Measurements from ENCODE around the gene KIR2DL4.
"Not testable (repeated sequence)": the region's sequence is repeated elsewhere in the genome, so short reads cannot be mapped to it uniquely, and the experiment has no call there.

The KIR2DL4 gene

DNA sequence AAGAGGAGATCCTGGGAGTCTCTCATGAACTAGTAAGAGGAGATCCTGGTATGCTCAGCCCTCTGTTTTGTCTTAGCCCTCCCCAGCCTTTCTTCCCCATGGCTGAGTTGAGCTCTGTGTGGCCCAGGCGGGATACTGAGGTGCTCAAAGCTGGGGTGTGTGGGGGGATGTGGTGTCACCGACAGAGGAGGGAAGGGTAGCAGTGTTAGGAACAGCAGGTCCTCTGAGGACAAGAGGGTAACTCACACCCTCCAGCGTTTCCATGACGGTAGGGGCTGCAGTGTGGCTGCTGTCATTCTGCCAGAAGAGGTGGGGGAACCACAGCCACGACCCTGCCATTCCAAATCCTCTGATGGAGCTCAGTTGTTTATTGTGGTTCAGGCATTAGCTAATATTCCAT lies 691 bp downstream of the KIR2DL4 start:
- no peak for DNase-seq (ENCODE audit: low read depth in 2 of 2, low spot score in 1 of 2)

DNA sequence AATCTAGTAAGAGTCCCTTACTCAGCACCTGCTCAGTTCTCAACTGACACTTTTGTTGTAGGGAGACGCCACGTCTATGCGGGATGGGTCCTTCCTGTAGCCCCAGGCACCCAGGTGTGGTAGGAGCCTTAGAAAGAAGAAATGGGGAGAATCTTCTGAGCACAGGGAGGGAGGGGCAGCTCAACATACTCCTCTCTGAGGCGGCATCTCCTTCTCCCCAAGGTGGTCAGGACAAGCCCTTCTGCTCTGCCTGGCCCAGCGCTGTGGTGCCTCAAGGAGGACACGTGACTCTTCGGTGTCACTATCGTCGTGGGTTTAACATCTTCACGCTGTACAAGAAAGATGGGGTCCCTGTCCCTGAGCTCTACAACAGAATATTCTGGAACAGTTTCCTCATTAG lies 1.2 kb downstream of the KIR2DL4 start:
- no peak for DNase-seq (ENCODE audit: low read depth in 2 of 2, low spot score in 1 of 2)

DNA sequence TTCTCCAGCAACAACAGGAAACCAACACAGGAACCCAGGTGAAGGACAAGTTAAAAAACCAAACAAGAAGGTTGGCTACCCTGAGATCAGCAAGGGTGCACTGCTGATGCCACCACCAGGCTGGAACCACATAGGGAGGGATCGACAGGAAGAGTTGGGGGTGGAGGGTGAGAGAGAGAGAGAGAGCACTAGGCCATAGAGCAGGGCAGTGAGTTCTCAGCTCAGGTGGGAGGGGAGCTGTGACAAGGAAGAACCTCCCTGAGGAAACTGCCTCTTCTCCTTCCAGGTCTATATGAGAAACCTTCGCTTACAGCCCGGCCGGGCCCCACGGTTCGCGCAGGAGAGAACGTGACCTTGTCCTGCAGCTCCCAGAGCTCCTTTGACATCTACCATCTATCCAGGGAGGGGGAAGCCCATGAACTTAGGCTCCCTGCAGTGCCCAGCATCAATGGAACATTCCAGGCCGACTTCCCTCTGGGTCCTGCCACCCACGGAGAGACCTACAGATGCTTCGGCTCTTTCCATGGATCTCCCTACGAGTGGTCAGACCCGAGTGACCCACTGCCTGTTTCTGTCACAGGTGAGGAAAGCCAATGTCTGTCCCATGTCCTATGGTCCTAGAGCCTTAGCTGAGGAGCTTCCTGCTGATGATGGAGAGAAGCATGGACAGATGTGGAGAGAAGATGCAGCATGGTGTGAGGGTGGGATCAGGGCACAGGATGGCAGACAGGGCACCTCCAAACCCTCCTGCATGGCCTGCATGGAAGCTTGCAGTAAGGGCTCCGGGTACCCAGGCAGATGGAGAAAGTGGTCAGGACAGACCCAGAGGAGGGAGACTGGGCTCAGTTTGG lies 2.5 kb downstream of the KIR2DL4 start:
- no peak for DNase-seq (ENCODE audit: low read depth in 2 of 2, low spot score in 1 of 2)

DNA sequence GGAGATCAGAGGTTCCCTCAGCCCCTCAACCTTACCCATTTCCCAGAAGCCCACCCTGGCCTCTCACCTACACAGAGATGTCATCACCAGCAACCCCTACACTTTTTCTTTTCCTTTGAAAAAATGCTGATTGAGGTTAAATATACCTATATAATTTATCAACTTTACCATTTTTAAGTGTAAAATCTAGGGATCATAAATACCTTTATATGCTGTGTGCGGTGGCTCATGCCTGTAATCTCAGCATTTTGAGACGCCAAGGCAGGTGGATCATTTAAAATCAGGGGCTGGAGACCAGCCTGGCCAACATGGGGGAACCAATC lies 3.1 kb downstream of the KIR2DL4 start:
- no peak for DNase-seq (ENCODE audit: low read depth in 2 of 2, low spot score in 1 of 2)

DNA sequence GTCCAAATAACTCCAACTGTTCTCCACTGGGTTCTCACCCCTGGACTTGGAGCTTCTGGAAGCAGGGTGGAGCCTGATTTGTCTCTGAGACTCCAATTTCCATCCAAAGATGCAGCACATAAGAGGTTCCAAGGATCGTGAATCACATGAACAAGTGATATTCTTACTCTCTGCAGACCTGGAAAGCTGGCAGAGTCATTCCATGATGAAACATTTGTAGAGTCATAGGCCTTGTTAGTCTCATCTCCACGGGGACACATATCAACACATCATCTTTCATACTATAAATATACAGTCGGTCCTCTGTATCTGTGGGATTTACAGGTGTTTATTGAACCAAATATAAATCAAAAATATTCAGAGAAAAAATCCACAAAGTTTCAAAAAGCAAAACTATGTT lies 11.2 kb downstream of the KIR2DL4 start:
- DNase-seq (ENCODE audit: low read depth in 2 of 2, low spot score in 1 of 2) = not testable (repeated sequence)

DNA sequence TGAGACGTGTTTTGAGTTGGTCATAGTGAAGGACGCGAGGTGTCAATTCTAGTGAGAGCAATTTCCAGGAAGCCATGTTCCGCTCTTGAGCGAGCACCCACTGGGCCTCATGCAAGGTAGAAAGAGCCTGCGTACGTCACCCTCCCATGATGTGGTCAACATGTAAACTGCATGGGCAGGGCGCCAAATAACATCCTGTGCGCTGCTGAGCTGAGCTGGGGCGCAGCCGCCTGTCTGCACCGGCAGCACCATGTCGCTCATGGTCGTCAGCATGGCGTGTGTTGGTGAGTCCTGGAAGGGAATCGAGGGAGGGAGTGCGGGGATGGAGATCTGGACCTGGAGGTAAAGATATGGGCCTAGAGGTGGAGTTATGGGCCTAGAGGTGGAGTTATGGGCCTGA lies 12.8 kb downstream of the KIR2DL4 start, which contains the start of gene KIR3DL1:
TSS of gene KIR3DL1 (plus strand) at position 218 of the 400 bp plus-strand sequence.
- not testable (repeated sequence) for DNase-seq (ENCODE audit: low read depth in 2 of 2, low spot score in 1 of 2)

DNA sequence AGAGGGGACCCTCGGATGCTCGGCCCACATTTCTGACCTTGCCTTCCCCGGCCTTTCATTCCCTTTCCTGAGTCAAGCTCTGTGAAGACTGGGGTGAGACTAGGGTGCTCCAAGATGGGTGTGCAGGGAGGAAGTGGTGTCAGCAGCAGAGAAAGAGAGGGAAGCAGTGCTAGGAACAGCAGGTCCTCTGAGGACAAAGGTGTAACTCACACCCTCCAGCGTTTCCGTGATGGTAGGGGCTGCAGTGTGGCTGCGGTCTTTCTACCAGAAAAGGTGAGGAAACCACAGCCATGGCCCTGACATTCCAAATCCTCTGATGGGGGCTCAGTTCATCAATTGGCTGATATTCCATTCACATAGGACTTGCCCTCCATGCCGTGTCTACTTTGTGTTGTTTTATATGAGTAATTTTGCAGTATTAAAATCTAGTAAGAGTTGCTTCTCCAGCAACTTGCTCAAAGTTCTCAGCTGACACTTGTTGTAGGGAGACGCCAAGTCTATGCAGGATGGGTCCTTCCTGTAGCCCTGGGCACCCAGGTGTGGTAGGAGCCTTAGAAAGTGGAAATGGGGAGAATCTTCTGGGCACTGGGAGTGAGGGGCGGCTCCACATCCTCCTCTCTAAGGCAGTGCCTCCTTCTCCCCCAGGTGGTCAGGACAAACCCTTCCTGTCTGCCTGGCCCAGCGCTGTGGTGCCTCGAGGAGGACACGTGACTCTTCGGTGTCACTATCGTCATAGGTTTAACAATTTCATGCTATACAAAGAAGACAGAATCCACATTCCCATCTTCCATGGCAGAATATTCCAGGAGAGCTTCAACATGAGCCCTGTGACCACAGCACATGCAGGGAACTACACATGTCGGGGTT lies 14.5 kb downstream of the KIR2DL4 start:
- no peak for DNase-seq (ENCODE audit: low read depth in 2 of 2, low spot score in 1 of 2)

DNA sequence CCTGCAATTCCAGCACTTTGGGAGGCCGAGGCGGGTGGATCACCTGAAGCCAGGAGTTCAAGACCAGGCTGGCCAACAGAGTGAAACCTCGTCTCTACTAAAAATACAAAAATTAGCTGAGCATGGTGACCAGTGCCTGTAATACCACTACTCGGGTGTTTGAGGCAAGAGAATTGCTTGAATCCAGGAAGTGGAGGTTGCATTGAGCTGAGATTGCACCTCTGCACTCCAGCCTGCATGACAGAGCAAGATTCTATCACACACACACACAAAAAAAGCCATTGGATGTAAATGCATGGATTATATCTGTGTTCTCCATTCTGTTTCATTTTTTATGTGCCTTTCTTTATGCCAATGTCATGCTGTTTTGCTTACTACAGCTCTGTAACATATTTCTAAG lies 21.0 kb downstream of the KIR2DL4 start:
- DNase-seq (ENCODE audit: low read depth in 2 of 2, low spot score in 1 of 2) = not testable (repeated sequence)

DNA sequence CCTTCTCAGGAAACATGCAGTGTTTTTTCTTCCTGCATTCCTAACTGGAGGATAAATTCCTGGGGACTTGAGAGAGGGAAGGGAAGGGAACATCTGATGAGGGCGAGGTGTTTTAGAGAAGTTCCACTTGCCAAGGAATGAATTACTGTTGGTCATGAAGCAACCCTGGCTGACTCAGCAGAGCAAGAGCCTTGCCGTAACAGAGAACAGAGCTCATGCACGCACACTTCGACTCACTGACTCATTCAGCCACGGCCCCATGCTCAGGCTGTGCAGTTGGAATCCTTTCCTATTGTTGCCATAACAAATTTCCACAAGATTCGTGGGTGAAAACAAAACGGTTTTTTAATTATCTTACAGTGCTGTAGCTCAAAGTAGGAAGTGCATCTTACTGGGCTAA lies 21.9 kb downstream of the KIR2DL4 start:
- DNase-seq (ENCODE audit: low read depth in 2 of 2, low spot score in 1 of 2) = not testable (repeated sequence)

DNA sequence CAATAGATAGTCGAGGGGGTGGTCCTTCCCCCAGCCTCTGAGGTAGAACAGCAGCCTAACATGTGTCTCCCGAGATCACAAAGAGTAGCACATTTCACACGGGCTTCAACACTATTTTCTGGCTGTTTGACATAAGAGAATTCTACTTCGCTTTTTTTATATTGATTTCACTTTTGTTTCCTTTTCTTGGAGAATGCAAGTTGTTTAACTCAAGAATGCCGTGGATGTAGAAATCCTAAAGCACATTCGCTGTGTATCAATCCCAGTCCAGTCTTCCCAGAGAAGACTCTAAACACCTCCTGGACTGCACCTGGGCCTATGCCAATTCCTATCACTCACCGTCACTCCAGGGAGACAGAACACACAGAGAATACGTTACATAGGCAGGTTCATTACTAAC lies 24.7 kb downstream of the KIR2DL4 start:
- not testable (repeated sequence) for DNase-seq (ENCODE audit: low read depth in 2 of 2, low spot score in 1 of 2)

DNA sequence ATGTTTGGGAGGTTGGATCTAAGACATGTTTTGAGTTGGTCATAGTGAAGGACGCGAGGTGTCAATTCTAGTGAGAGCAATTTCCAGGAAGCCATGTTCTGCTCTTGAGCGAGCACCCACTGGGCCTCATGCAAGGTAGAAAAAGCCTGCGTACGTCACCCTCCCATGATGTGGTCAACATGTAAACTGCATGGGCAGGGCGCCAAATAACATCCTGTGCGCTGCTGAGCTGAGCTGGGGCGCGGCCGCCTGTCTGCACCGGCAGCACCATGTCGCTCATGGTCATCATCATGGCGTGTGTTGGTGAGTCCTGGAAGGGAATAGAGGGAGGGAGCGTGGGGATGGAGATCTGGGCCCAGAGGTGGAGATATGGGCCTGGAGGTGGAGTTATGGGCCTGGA lies 29.1 kb downstream of the KIR2DL4 start, which contains the start of gene KIR2DS4:
TSS of gene KIR2DS4 (plus strand) at position 181 of the 400 bp plus-strand sequence.
- DNase-seq (ENCODE audit: low read depth in 2 of 2, low spot score in 1 of 2) = not testable (repeated sequence)

DNA sequence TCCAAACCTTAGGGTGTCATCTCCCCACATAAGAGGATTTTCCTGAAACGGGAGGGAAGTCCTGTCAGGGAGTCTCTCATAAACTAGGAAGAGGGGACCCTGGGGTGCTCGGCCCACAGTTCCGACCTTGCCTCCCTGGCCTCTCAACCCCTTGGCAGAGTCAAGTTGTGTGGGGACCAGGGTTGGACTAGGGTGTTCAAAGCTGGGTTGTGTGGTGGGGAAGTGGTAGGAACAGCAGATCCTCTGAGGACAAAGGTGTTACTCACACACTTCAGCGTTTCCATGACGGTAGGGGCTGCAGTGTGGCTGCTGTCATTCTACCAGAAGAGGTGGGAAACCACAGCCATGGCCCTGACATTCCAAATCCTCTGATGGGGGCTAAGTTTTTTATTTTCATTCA lies 31.7 kb downstream of the KIR2DL4 start:
- DNase-seq (ENCODE audit: low read depth in 2 of 2, low spot score in 1 of 2) = not testable (repeated sequence)

DNA sequence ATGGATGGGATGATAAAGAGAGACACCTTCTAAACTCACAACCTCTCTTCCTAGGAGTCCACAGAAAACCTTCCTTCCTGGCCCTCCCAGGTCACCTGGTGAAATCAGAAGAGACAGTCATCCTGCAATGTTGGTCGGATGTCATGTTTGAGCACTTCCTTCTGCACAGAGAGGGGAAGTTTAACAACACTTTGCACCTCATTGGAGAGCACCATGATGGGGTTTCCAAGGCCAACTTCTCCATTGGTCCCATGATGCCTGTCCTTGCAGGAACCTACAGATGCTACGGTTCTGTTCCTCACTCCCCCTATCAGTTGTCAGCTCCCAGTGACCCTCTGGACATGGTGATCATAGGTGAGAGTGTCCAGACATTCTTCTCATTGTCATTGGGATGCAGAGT lies 34.1 kb downstream of the KIR2DL4 start:
- DNase-seq (ENCODE audit: low read depth in 2 of 2, low spot score in 1 of 2) = not testable (repeated sequence)

DNA sequence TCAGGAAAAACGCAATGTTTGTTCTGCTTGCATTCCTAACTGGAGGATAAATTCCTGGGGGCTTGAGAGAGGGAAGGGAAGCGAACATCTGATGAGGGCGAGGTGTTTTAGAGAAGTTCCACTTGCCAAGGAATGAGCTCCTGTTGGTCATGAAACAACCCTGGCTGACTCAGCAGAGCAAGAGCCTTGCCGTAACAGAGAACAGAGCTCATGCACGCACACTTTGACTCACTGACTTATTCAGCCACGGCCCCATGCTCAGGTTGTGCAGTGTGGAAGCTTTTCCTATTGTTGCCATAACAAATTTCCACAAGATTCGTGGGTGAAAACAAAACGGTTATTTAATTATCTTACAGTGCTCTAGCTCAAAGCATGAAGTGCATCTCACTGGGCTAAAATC lies 39.8 kb downstream of the KIR2DL4 start:
- DNase-seq (ENCODE audit: low read depth in 2 of 2, low spot score in 1 of 2) = not testable (repeated sequence)

DNA sequence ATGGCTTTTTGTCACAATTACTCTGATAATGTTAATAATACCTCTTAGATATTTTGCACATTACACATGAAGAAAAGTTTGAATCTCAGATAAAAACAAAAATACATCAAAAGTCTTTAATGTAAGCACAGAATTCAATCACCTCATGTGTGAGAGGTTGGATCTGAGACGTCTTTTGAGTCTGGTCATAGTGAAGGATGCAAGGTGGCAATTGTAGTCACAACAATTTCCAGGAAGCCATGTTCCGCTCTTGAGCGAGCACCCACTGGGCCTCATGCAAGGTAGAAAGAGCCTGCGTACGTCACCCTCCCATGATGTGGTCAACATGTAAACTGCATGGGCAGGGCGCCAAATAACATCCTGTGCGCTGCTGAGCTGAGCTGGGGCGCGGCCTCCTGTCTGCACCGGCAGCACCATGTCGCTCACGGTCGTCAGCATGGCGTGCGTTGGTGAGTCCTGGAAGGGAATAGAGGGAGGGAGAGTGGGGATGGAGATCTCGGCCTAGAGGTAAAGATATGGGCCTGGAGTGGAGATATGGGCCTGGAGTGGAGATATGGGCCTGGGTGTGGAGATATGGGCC lies 46.7 kb downstream of the KIR2DL4 start, which contains the start of gene KIR3DL2:
TSS of gene KIR3DL2 (plus strand) at position 383 of the 580 bp plus-strand sequence. CDS start at position 416, 33 bp downstream.
- DNase-seq (ENCODE audit: low read depth in 2 of 2, low spot score in 1 of 2) = not testable (repeated sequence)

DNA sequence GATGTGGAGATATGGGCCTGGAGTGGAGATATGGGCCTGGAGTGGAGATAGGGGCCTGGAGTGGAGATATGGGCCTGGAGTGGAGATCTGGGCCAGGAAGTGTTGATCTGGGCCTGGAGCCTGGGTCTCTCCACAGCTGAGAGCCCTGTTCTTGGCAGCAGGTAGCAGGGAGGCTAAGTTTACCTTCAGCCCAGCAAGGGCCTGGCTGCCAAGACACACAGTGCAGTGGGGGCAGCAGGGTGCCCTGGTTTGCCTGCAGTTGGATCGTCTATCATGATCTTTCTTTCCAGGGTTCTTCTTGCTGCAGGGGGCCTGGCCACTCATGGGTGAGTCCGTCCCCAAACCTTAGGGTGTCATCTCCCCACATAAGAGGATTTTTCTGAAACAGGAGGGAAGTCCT lies 47.5 kb downstream of the KIR2DL4 start:
- DNase-seq (ENCODE audit: low read depth in 2 of 2, low spot score in 1 of 2) = no peak

DNA sequence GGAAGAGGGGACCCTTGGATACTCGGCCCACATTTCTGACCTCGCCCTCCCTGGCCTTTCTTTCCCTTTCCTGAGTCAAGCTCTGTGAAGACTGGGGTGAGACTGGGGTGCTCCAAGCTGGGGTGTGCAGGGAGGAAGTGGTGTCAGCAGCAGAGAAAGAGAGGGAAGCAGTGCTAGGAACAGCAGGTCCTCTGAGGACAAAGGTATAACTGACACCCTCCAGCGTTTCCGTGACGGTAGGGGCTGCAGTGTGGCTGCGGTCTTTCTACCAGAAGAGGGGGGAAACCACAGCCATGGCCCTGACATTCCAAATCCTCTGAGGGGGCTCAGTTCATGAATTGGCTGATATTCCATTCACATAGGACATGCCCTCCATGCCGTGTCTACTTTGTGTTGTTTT lies 47.9 kb downstream of the KIR2DL4 start:
- DNase-seq (ENCODE audit: low read depth in 2 of 2, low spot score in 1 of 2) = no peak

DNA sequence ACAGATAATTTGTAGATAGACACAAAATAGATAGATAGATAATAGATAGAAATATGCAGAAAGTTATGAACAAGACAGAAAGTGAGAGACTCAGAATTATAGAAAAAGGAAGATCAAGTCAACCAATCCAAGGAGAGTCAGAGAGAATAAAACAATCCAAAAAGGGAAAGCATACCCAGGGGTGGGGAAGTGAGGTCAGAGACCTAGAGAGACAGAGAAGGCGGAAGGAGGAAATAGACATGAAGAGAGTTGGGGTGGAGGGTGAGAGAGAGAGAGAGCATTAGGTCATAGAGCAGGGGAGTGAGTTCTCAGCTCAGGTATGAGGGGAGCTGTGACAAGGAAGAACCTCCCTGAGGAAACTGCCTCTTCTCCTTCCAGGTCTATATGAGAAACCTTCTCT lies 51.8 kb downstream of the KIR2DL4 start:
- DNase-seq (ENCODE audit: low read depth in 2 of 2, low spot score in 1 of 2) = not testable (repeated sequence)

DNA sequence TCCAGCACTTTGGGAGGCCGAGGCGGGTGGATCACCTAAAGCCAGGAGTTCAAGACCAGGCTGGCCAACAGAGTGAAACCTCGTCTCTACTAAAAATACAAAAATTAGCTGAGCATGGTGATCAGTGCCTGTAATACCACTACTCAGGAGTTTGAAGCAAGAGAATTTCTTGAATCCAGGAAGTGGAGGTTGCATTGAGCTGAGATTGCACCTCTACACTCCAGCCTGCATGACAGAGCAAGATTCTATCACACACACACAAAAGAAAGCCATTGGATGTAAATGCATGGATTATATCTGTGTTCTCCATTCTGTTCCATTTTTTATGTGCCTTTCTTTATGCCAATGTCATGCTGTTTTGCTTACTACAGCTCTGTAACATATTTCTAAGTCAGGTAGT lies 55.1 kb downstream of the KIR2DL4 start:
- DNase-seq (ENCODE audit: low read depth in 2 of 2, low spot score in 1 of 2) = not testable (repeated sequence)

DNA sequence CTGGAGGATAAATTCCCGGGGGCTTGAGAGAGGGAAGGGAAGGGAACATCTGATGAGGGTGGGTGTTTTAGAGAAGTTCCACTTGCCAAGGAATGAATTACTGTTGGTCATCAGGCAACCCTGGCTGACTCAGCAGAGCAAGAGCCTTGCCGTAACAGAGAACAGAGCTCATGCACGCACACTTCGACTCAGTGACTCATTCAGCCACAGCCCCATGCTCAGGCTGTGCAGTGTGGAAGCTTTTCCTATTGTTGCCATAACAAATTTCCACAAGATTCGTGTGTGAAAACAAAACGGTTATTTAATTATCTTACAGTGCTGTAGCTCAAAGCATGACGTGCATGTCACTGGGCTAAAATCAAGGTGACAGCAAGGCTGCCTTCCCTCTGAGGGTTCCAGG lies 56.0 kb downstream of the KIR2DL4 start:
- not testable (repeated sequence) for DNase-seq (ENCODE audit: low read depth in 2 of 2, low spot score in 1 of 2)

DNA sequence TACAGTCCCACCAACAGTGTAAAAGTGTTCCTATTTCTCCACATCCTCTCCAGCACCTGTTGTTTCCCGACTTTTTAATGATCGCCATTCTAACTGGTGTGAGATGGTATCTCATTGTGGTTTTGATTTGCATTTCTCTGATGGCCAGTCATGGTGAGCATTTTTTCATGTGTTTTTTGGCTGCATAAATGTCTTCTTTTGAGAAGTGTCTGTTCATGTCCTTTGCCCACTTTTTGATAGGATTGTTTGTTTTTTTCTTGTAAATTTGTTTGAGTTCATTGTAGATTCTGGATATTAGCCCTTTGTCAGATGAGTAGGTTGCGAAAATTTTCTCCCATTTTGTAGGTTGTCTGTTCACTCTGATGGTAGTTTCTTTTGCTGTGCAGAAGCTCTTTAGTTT lies 60.0 kb downstream of the KIR2DL4 start:
- DNase-seq (ENCODE audit: low read depth in 2 of 2, low spot score in 1 of 2) = not testable (repeated sequence)
